Measurements from ENCODE around the gene FDXACB1. TPM values are rescaled to one million over a fixed set of nuclear protein-coding genes. Genes with fewer than 3 reads are reported as not detected.
"Not testable (repeated sequence)": the region's sequence is repeated elsewhere in the genome, so short reads cannot be mapped to it uniquely, and the experiment has no call there.

Gene FDXACB1
- total RNA-seq, 1 experiment from 2014 or later = 7.5 TPM

DNA sequence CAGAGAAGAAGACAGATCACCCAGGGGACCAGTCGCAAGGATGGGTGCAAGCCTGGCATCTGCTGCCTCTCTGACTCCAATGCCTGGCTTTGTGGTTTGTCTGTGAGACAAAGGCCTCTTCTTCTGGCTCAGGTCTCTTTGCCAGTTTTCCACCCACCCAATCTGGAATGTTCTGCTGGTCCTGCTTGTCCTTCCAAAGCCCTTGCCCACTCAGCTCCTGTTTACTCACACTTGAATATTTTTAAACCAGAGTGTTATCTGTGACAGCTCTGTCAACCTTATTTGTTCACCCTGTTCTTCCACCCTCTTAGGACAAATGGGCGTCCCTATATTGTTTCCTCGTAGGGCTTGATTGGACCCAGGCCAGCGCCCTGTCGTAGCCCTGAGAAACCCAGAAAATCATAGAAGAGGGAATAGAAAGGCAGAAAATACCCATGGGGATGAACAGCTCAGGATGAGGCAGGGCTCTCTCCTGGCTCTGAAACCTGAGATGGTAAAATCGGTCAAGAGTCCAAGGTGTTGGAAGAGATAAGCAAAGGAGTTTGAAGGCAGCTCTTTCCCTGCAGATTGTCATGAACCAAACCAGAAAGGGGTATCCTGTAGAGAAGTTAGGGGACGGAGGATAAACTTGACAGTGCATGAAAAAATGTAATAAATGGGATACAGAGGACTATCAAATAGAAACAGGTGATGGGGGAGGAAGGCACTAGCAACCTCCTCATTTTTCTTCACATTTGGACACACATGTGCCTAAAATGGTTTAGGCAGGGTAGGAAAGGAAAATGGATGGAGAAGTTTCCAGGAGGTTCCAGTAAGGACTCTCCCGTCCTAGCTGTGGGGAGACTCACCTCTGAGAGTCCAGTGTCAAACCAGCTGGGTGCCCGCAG, 32.0 kb upstream of the FDXACB1 start:
- DNase-seq (ENCODE audit: low spot score) = no peak

DNA sequence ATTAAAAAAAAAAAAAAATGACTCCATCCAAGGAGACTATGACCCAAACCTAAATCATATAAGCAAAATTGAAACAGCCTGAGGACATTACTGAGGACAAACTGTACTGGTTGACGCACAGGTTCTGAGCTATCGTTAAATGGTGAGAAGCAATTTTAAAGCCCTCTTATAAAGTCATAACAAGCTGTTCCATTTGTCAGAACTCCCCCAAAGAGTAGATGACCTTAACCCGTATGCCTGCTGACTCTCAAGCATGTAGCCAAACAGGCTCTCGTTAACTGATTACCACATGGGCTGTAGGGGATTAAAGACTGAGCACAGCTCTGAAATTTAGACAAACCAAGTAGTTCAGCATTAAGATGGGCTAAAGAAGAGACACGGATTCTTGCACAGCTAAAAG, 30.4 kb upstream of the FDXACB1 start:
- DNase-seq (ENCODE audit: low spot score) = no peak

DNA sequence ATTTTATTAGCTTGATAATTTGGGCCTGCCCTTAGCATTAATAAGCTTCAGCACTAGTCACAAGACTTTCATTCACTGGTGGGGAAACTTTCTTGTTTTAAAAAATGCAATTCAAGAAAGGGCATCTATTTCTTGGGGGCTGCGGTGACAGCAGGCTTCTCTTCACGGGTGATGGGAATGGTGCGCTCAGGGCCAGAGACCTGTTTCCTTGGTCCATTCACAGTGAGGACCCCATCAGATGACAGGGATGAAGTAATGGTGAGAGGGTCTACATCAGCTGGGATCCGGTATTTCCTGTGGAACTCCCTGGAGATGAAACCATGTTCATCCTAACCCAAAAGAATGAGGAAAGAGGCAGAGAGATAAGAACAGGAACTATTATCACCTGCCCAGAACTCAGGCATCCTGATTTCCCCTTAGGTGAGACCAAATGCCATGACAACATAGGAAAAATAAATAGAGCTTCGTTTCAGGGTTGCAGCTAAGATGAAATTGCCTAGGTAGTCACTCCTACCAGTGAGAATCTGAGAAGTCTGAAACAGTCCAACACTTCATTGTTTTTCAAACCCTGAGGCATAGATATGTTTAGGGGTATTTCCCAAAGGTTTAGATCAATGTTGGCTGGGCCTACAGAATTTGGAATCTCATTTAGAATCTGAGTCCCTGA, 29.8 kb upstream of the FDXACB1 start:
- no peak for DNase-seq (ENCODE audit: low spot score)

DNA sequence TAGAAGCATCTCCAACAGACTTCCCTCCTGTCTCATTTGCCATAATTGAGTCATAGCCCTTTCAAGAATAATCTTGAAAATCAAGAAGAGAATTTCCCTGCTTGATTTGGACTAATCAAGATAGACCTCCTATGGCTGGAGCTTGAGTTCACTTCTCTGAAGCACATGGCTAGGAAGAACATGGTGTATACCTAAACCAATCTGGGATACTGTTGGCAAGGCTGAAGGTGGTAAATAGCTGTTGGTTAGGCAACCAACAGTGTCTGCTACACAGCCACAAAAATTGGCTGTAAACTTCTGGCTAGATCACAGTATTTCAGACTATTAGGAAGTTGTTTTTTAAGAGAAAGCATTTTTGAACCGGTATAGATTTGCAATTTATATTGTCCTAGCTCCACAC, 27.7 kb upstream of the FDXACB1 start:
- no peak for DNase-seq (ENCODE audit: low spot score)

DNA sequence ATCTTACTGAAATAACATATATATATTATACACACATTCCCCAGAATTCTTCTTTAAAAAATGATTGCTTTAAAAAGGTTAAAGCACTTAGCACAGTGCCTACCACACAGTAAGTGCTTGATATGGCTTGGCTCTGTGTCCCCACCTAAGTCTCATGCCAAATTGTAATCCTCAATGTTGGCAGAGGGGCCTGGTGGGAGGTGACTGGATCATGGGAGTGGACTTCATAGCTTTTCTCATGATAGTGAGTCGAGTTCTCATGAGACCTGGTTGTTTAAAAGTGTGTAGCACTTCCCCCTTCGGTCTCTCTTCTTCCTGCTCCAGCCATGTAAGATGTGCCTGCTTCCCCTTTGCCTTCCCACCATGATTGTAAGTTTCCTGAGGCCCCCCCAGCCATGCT, 26.4 kb upstream of the FDXACB1 start:
- DNase-seq (ENCODE audit: low spot score) = no peak

DNA sequence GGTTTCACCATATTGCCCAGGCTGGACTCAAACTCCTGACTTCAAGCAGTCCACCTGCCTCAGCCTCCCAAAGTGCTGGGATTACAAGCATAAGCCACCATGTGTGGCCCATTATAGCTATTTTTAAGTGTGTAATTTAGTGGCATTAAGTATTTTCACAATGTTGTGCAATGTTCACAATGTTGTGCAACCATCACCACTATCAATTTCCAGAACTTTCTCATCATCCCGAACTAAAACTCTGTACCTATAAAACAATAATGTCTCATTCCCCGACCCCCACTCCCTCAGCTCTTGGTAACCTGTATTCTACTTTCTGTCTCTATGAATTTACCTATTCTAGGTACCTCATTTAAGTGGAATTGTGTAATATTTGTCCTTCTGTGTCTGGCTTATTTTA, 7.9 kb upstream of the FDXACB1 start:
- DNase-seq (ENCODE audit: low spot score) = no peak

DNA sequence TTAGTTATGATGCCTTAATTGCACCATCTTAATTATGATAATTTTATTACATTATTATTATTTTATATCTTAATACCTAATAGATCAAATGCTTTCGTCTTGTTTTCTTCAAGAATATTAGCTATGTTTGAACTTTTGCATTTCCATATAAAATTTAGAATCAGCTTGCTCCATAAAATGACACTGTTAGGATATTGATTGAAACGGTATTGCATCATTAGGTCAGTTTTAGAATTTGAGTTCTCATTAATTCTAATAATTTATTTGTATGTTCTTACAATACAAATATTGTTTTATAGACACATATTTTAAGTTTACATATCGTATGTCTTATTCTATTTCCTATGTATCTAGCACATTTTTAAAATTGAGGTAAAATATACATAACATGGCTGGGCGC, 7.1 kb upstream of the FDXACB1 start:
- DNase-seq (ENCODE audit: low spot score) = no peak

GRCh38 chr11:111885053-111885452, 6.1 kb upstream of the FDXACB1 start:
- not testable (repeated sequence) for DNase-seq (ENCODE audit: low spot score)

DNA sequence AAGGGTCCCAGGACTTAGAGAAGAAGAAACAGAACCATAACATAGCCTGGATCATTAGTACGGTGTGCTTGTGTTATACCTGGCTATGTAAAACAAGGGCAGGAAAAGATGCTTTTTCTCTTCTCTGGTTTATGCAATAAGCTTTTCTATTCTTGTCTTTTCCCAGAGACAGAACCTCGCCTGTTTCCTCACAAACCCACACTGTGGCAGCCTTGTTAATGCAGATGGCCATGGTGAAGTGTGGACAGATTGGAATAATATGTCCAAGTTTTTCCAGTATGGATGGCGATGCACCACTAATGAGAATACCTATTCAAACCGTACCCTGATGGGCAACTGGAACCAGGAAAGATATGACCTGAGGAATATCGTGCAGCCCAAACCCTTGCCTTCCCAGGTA, 3.2 kb upstream of the FDXACB1 start:
- DNase-seq (ENCODE audit: low spot score) = no peak

DNA sequence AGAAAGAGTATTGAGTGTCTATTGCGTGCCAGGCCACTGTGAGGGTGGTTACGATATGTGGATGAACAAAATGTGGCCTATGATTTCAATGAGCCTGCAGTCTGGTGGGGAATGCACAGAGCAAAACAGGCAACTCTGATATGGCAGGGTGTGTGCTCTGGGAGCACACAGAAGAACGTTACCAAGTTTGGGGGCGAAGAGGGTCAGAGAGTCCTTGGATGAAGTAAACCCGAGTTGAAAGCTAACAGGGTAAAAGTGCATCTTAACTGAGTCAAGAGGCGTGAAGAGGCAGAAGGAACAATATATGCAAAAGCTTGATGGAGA, 634 bp upstream of the FDXACB1 start:
- no peak for DNase-seq (ENCODE audit: low spot score)

GRCh38 chr11:111878385-111878848, 548 bp downstream of the FDXACB1 start:
- DNase-seq (ENCODE audit: low spot score) = peak; percentile 7

DNA sequence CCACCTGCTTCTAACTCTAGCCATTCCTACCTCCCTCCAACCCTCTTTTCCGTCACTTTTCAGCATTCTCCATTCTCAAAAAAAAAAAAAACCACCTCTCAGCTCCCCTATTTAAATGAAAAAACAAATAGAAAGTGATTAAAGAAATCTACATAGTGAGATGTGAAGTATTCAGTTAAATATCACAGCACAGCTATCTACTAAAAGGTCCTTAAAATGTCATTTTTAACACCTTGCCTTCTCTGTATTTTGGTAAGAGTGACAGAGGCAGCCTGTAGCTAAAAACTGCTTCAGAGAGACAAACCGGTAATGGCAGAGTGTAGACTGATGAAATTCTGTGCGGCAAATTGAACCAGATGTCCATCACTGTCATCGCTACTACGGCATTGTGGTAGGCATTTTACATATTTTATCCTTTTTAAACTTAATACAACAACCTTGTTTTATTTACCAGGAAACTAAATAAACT, 7.2 kb downstream of the FDXACB1 start:
- no peak for DNase-seq (ENCODE audit: low spot score)

DNA sequence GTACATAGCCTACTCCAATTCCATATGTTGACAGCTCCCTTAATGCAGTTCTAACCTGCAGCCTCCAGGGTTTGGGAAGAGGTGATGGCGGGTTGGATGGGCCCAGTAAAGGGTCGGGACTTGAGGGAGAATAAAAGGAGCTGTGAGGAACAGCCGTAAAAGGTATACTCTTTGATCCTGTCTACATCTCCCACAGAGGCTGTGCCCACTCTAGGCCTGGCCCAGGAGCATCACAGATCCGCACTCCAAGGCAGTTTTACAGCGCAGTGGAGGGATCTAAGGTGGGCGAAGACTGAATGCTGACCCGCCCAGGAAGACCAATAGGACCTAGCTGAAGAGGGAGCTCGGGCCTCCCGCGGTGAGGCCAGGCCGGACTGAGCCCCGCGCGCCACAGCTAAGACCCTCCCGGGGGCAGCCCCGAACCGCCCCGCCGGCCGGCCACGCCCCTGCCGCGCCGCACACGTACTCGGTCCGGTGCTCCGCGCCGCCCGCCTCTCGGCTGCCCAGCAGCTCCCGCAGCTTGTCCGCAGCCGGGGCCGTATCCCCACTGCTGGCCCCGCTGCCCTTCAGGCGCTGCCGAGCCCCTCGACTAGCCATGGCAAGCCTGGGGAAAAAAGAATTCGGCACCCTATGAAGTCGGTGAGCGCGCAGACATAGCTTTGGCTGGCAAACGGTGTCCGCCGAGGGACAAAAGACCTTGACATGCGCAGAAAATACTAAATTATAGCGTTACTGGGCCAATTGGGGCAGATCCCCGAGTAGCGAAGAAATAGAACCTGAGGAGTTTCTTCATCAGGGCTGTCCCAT, 7.9 kb downstream of the FDXACB1 start, which contains the start of gene ALG9:
ALG9 (minus strand) TSS at position 696 of the 807 bp plus-strand sequence; CDS start at position 597, 99 bp downstream.
- peak; percentile 53 for DNase-seq (ENCODE audit: low spot score)

DNA sequence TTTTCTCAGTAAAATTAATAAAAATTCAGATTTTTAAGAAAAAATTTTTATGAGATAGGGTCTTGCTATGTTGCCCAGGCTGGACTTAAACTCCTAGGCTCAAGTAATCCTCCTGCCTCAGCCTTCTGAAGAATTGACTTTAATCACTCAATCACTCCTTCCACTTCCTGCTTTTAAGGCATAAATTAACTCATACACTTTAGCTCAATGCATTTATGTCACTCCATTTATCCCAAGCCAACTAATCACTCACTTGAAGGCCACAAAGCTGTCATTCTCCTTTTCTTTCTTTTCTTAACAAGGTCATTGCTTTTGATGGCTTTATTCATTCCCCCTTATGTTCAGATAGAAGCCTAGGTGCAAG, 8.5 kb downstream of the FDXACB1 start:
- DNase-seq (ENCODE audit: low spot score) = no peak

GRCh38 chr11:111870113-111870512, 8.9 kb downstream of the FDXACB1 start:
- DNase-seq (ENCODE audit: low spot score) = no peak

- DNase-seq (ENCODE audit: low spot score) = no peak
Observed at GRCh38 chr11:111860257-111860656, 18.7 kb downstream of the FDXACB1 start.

- DNase-seq (ENCODE audit: low spot score) = no peak
Observed at GRCh38 chr11:111855506-111855905, 23.5 kb downstream of the FDXACB1 start.

GRCh38 chr11:111852103-111852502, 26.9 kb downstream of the FDXACB1 start:
- DNase-seq (ENCODE audit: low spot score) = no peak

GRCh38 chr11:111851636-111852035, 27.3 kb downstream of the FDXACB1 start:
- DNase-seq (ENCODE audit: low spot score) = no peak

GRCh38 chr11:111851067-111851466, 27.9 kb downstream of the FDXACB1 start:
- DNase-seq (ENCODE audit: low spot score) = no peak

GRCh38 chr11:111849631-111850030, 29.3 kb downstream of the FDXACB1 start:
- no peak for DNase-seq (ENCODE audit: low spot score)

DNA sequence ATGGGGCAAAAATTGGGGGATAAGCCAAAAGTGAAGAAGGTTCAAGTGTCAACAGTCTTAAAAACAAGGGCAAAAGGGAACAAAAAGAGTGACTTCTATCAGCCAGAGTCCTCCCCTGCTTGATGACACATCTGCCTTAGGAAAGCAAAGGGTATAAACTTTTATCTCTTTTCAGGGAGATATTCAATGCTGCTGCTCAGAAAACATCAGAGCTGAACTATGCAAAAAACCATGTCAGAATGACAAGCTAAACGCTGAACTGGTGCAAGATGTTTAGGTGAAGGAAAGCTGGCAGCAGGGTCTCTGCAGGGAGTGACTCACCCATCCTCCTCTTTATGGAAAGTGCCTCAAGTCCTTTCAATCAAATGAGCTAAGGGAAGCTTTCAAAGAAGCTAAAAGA, 32.3 kb downstream of the FDXACB1 start:
- peak; percentile 23 for DNase-seq (ENCODE audit: low spot score)

Data from H4 (cell line).